HG03442 (cell line): Measurements from ENCODE around the gene MYL6B.

Experiments
- ATAC-seq: cut with Tn5 transposase; IDR thresholded peaks from one replicate; pipeline ENCODE4 v1.9.1; 2021; ENCODE audit warnings: mild to moderate bottlenecking, moderate library complexity; ENCODE audit not compliant: unreplicated experiment

The MYL6B gene

DNA sequence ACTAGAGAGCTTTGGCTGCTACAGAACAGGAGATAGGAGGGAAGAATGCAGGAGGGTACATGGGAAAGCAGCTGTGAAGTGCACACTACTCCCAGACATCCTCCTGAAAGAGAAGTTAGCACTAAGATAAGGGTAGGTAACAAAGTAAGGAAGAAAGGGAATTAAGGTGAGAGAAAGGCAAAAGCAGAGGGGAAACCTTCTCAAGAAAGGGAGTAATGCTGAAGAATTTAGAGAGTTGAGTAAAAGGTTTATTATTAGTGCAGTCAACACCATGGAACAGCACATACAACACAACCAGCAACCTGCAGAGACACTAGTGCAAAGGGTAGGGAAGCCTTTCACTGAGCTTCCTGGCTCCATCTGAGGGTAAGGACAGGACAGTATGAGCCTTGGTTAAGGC, 51.9 kb downstream of the MYL6B start:
- no peak for ATAC-seq

DNA sequence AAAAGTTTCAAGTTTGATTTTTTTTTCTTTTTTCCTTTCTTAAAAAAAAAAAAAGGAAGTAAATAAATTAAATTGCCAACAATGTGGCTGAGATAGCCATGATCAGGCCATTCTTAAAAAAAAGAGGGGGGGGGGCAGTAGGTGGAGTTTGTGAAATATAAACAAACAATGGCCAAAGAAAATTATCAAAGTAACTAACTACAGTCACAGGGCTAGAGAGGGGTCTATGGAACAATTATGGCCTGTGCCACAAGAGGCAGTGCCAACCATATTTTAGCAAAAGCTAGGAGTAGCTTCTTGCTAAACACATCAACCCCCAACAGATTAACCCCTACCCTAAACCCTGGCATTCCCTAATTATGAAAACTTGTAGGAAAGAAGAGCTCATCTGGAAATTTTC, 53.1 kb downstream of the MYL6B start:
- ATAC-seq: no peak

DNA sequence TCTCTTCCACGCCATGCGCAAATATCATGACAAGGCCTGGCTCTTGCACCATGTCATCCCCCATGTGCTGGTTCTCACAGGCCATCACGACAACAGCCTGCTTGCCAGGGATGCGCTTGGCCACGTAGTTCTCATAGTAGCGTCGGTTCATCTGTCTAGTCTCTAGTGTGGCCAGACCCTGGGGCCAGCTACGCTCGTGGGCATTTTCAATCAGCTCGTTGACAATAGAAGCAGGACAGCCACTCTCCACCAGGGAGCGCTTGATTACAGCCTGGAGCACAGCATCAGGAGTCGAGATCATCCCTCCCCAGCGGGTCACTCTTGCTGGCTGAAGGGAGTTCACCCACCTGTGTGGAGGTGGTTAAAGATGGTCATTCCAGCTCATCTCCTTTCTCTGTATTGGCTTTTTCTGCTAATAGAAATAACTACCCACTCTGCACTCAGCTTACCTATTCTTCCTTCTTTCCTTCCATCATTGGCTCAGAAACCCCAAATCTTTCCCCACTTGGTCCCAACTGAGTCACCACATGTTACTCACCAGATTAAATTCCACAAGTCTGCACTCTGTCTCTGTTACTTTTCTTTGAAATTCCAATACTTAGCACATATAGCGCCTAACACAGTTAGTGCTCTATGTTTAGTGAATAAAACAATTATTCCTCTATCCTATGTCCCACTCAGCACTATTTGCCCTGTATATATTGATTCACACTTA, 54.2 kb downstream of the MYL6B start:
- no peak for ATAC-seq
